Neural progenitor cell (in vitro differentiated cells): ENCODE measurements around the gene CAPN14.

Experiments used
- EZH2phosphoT487 ChIP-seq: fragments of 200-600 bp; sonication (generic); IDR thresholded peaks from 2 replicates; pipeline ENCODE4 v1.6.1; 2017; ENCODE audit warnings: antibody characterized with exemption
- TF ChIP-seq, protein P1 (sequence below): fragments of 200-600 bp; sonication (generic); IDR thresholded peaks from 2 replicates; pipeline ENCODE4 v1.5.1; 2017; ENCODE audit warnings: antibody characterized with exemption, mild to moderate bottlenecking

DNA sequence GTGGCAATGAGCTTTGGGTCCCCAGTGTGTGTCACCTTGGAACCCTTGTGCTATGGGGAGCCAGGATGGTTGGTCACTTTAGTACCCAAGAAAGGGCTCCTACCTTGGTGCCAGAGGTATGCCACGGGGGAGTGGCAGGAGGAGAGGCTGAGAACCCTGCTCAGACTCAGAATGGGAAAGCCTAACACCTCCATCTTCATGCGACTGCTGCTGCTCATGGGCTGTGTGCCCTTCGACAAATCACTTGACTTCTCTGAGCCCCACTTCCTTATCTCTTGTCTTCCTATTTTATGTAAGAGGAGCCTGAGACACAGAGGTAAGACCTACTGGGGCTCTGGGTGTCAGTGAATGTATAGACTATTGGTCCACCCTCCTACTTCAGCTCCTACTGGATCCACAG lies 41.8 kb upstream of the CAPN14 start:
- TF ChIP-seq, protein P1, sequence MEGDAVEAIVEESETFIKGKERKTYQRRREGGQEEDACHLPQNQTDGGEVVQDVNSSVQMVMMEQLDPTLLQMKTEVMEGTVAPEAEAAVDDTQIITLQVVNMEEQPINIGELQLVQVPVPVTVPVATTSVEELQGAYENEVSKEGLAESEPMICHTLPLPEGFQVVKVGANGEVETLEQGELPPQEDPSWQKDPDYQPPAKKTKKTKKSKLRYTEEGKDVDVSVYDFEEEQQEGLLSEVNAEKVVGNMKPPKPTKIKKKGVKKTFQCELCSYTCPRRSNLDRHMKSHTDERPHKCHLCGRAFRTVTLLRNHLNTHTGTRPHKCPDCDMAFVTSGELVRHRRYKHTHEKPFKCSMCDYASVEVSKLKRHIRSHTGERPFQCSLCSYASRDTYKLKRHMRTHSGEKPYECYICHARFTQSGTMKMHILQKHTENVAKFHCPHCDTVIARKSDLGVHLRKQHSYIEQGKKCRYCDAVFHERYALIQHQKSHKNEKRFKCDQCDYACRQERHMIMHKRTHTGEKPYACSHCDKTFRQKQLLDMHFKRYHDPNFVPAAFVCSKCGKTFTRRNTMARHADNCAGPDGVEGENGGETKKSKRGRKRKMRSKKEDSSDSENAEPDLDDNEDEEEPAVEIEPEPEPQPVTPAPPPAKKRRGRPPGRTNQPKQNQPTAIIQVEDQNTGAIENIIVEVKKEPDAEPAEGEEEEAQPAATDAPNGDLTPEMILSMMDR = no peak
- TF ChIP-seq EZH2phosphoT487 = no peak
